Fibroblast of villous mesenchyme (primary cell): ENCODE results near the gene GPR155. TPM values are rescaled to one million over a fixed set of nuclear protein-coding genes. Genes with fewer than 3 reads are reported as not detected.

Experiments
- DNase-seq: peaks from one replicate; pipeline ENCODE4 v3.0.0-alpha.2; 2010; ENCODE audit warnings: low read depth
- H3K4me3 ChIP-seq: 2 replicates; pipeline ENCODE4 v1.5.1; 2011; ENCODE audit warnings: low read depth, mild to moderate bottlenecking, low read length
- CTCF ChIP-seq: IDR thresholded peaks from 2 replicates; pipeline ENCODE4 v1.5.1; 2012; ENCODE audit warnings: low read depth, mild to moderate bottlenecking, low read length; ENCODE audit not compliant: insufficient read depth
- total RNA-seq: library from RNA; depleted of rRNA; stranded (reverse); fragments of >200 nt; gene quantifications from 2 replicates; pipeline ENCODE4 v1.2.3, GENCODE V29; 2012

Gene GPR155
- total RNA-seq, 1 donor = 3.9 TPM

GRCh38 chr2:174439950-174440349 is 46.9 kb downstream of the GPR155 start:
- no peak overlapping the region for H3K4me3 ChIP-seq
- TF ChIP-seq CTCF = no peak
- no peak for DNase-seq

GRCh38 chr2:174439323-174439722 is 47.5 kb downstream of the GPR155 start:
- TF ChIP-seq CTCF = no peak
- no peak overlapping the region for H3K4me3 ChIP-seq
- DNase-seq = no peak

- DNase-seq = no peak
- TF ChIP-seq CTCF = no peak
These were observed 48.5 kb downstream of the GPR155 start for GRCh38 chr2:174438146-174438886.

GRCh38 chr2:174436351-174436750 is 50.5 kb downstream of the GPR155 start:
- no peak for TF ChIP-seq CTCF
- no peak for DNase-seq
- H3K4me3 ChIP-seq = no peak overlapping the region

More at GRCh38 chr2:174438146-174438886, 48.5 kb downstream of the GPR155 start:
- H3K4me3 ChIP-seq = no peak overlapping the region

GRCh38 chr2:174431902-174432301 is 54.9 kb downstream of the GPR155 start:
- TF ChIP-seq CTCF = no peak
- H3K4me3 ChIP-seq = no peak overlapping the region
- no peak for DNase-seq

GRCh38 chr2:174430066-174430465 is 56.8 kb downstream of the GPR155 start:
- DNase-seq = no peak
- no peak overlapping the region for H3K4me3 ChIP-seq
- no peak for TF ChIP-seq CTCF

- DNase-seq = peak; percentile 2
- H3K4me3 ChIP-seq = no peak overlapping the region
- TF ChIP-seq CTCF = no peak
These were observed 58.6 kb downstream of the GPR155 start for GRCh38 chr2:174428214-174428613.
